SK-N-MC (cell line): ENCODE results near the gene PRG3.

Experiments
- EZH2 ChIP-seq: fragments of 200-600 bp; sonication (generic); IDR thresholded peaks from one replicate; pipeline ENCODE4 v1.6.1; 2017; ENCODE audit warnings: antibody characterized with exemption
- POLR2AphosphoS5 ChIP-seq: IDR thresholded peaks from 2 replicates; pipeline ENCODE4 v1.6.1; 2012; ENCODE audit warnings: mild to moderate bottlenecking, low read depth, low read length, borderline replicate concordance

DNA sequence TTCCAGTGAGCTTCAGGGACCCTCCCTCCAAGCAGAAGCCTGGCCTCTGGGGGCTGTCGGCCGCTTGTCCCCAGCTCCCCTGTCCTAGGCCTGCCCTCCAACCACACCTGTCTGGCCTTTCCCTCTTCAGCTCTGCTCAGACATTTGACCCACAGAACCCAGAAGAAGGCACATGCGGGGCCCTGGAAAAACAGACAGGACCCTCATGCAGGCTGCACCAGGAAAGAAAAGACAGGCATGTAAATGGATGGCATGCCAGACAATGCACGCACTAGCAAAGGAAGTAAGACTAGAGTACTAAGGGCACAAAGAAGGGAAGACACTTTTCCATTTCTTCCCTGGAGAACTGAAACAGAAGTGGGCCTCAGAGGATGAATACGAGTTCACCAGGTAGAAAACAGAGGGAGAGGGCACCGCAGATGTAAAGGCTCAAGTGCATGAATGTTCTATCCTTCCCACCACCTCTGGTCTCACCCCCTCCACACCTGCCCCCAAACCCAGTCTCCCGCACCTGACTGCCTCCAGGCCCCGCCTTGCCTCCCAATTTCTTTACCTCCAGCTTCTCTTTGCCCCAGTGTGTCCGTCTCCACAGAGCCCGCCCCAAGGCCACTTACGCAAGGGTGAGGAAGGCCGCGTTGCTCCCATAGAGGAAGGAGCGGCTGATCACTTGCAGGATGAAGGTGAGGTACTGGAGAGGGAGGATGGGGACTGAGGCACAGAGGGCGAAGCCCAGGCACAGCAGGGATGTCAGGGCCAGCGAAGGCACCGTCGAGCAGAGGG lies 28.6 kb upstream of the PRG3 start:
- TF ChIP-seq POLR2AphosphoS5 (no peak), EZH2 (no peak)
